Loucy (cell line): Measurements from ENCODE around the gene ABCC4.

ENCODE experiments used
- H2AFZ ChIP-seq: fragments of 200-600 bp; sonication (generic); 2 replicates; pipeline ENCODE4 v1.6.0; 2016; ENCODE audit warnings: antibody characterized with exemption, mild to moderate bottlenecking, low read length, moderate library complexity
- H3F3A ChIP-seq: fragments of 200-600 bp; 2 replicates; pipeline ENCODE4 v1.6.0; 2016; ENCODE audit warnings: antibody characterized with exemption, low read depth, mild to moderate bottlenecking
- H3K27me3 ChIP-seq: fragments of 200-600 bp; sonication (generic); 2 replicates; pipeline ENCODE4 v1.6.1; 2014; ENCODE audit warnings: low read length, mild to moderate bottlenecking; ENCODE audit not compliant: insufficient read depth, poor library complexity, severe bottlenecking
- H3K36me3 ChIP-seq: fragments of 200-600 bp; sonication (generic); 2 replicates; pipeline ENCODE4 v1.6.1; 2016; ENCODE audit warnings: low read length; ENCODE audit not compliant: insufficient read depth
- H3K4me1 ChIP-seq: fragments of 200-600 bp; sonication (generic); 2 replicates; pipeline ENCODE4 v1.5.1; 2014; ENCODE audit warnings: low read length, mild to moderate bottlenecking; ENCODE audit not compliant: insufficient read depth, poor library complexity, severe bottlenecking
- H3K4me2 ChIP-seq: fragments of 200-600 bp; sonication (generic); 2 replicates; pipeline ENCODE4 v1.6.0; 2014; ENCODE audit warnings: antibody characterized with exemption, low read length, low read depth, mild to moderate bottlenecking; ENCODE audit not compliant: poor library complexity, severe bottlenecking
- H3K4me3 ChIP-seq: fragments of 200-600 bp; sonication (generic); 2 replicates; pipeline ENCODE4 v1.5.1; 2014; ENCODE audit warnings: low read length, mild to moderate bottlenecking, mixed read lengths; ENCODE audit not compliant: poor library complexity, severe bottlenecking
- H3K79me2 ChIP-seq: fragments of 200-600 bp; sonication (generic); 2 replicates; pipeline ENCODE4 v1.6.1; 2014; ENCODE audit warnings: low read length; ENCODE audit not compliant: insufficient read depth
- H3K9ac ChIP-seq: fragments of 200-600 bp; sonication (generic); 2 replicates; pipeline ENCODE4 v1.6.0; 2014; ENCODE audit warnings: mild to moderate bottlenecking, low read depth, low read length, moderate library complexity; ENCODE audit not compliant: poor library complexity, severe bottlenecking
- H3K9me2 ChIP-seq: fragments of 200-600 bp; sonication (generic); replicated peaks from 2 replicates; pipeline ENCODE4 v1.6.1; 2016; ENCODE audit warnings: low read depth, low read length, mixed read lengths
- H3K9me3 ChIP-seq: fragments of 200-600 bp; sonication (generic); 2 replicates; pipeline ENCODE4 v1.6.1; 2014; ENCODE audit warnings: mild to moderate bottlenecking, antibody characterized with exemption, low read length, low read depth; ENCODE audit not compliant: insufficient read depth
- H4K20me1 ChIP-seq: fragments of 200-600 bp; sonication (generic); 2 replicates; pipeline ENCODE4 v1.6.0; 2014; ENCODE audit warnings: antibody characterized with exemption, low read length, mild to moderate bottlenecking; ENCODE audit not compliant: insufficient read depth, poor library complexity, severe bottlenecking
- CTCF ChIP-seq: fragments of 200-600 bp; sonication (generic); conservative IDR thresholded peaks from 2 replicates; pipeline ENCODE4 v1.5.1; 2014; ENCODE audit warnings: mild to moderate bottlenecking, antibody characterized with exemption, low read length
- EZH2phosphoT487 ChIP-seq: fragments of 200-600 bp; IDR thresholded peaks from 2 replicates; pipeline ENCODE4 v1.6.1; 2018; ENCODE audit warnings: antibody characterized with exemption, mild to moderate bottlenecking, moderate library complexity, borderline replicate concordance

Gene ABCC4

GRCh38 chr13:95262837-95263384 is 38.3 kb downstream of the ABCC4 start:
- Histone ChIP-seq H4K20me1 (no peaks in the 10 kb centered on the region), H3K4me3 (no peak overlapping the region), H3K9ac (no peak overlapping the region), H3F3A (no peaks in the 10 kb centered on the region), H3K9me2 (no peaks in the 10 kb centered on the region), H3K27me3 (no peaks in the 10 kb centered on the region), H3K4me1 (no peaks in the 10 kb centered on the region), H3K9me3 (no peaks in the 10 kb centered on the region), H2AFZ (no peak overlapping the region), H3K4me2 (no peak overlapping the region), H3K36me3 (peaks cover 7% of the 10 kb centered on the region; the same call in 1 of the 2 replicates), H3K79me2 (no peaks in the 10 kb centered on the region)
- TF ChIP-seq CTCF: no peak
- TF ChIP-seq EZH2phosphoT487: no peak

DNA sequence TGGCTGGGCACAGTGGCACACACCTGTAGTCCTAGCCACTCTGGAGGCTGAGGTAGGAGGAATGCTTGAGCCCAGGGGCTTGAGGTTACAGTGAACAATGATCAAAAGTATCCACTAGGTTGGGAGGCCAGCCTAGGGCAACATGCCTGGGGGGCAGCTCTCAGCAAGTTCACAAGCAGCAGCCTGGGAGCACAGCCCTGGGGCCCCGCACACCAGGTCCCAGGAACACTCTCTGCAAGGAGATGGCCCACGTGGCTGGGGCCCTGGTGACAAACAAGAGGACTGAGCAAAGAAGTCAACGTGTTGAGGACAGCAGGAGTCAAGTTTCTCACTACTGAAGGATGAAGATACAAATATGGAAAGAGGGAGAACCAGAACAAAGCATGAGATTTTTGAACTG is 39.3 kb downstream of the ABCC4 start:
- Histone ChIP-seq H3K27me3 (no peaks in the 10 kb centered on the region), H3K4me3 (no peak overlapping the region), H3K4me1 (no peaks in the 10 kb centered on the region), H3F3A (no peaks in the 10 kb centered on the region), H3K79me2 (no peaks in the 10 kb centered on the region), H3K9me2 (no peaks in the 10 kb centered on the region), H3K4me2 (no peak overlapping the region), H3K9me3 (no peaks in the 10 kb centered on the region), H4K20me1 (no peaks in the 10 kb centered on the region), H2AFZ (no peak overlapping the region), H3K9ac (no peak overlapping the region), H3K36me3 (peaks cover 7% of the 10 kb centered on the region; the same call in 1 of the 2 replicates)
- no peak for TF ChIP-seq EZH2phosphoT487
- no peak for TF ChIP-seq CTCF

DNA sequence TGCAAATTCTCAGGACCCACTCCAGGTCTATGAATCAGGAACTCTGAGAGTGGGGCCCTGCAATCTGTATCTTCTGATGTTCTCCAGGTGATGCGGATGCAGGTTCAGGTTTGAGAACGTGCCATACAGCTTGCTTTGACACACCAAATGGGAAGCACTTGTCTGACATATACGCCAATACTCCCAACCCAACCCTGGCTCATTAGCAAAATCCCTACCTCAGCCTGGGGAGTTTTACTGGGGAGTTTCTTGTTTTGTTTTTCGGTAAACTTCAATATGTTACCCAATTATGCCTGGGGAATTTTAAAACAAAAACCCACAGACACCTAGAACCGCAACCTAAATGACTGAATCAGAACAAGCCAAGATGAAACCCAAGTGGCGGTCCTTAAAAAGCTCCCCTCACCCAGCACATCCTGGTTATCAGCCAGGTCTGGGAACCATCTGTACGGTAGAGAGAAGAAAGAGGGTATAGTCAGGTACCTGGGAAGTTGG is 41.2 kb downstream of the ABCC4 start:
- Histone ChIP-seq H3K79me2 (no peaks in the 10 kb centered on the region), H3K4me2 (no peak overlapping the region), H3K9ac (no peak overlapping the region), H3K9me3 (no peaks in the 10 kb centered on the region), H3K4me1 (no peaks in the 10 kb centered on the region), H2AFZ (no peak overlapping the region), H3K27me3 (no peaks in the 10 kb centered on the region), H3K36me3 (no peaks in the 10 kb centered on the region), H4K20me1 (no peaks in the 10 kb centered on the region), H3F3A (no peaks in the 10 kb centered on the region), H3K4me3 (no peak overlapping the region), H3K9me2 (no peaks in the 10 kb centered on the region)
- no peak for TF ChIP-seq CTCF
- no peak for TF ChIP-seq EZH2phosphoT487
